Activated gamma-delta T cell treated with Interleukin-2 at 50 U/mL for 16 hours (primary cell): Measurements from ENCODE around the gene TBX3.

Source experiments
- DNase-seq: peaks from one replicate; pipeline ENCODE4 v3.0.0-alpha.2; 2020

TBX3 gene

DNA sequence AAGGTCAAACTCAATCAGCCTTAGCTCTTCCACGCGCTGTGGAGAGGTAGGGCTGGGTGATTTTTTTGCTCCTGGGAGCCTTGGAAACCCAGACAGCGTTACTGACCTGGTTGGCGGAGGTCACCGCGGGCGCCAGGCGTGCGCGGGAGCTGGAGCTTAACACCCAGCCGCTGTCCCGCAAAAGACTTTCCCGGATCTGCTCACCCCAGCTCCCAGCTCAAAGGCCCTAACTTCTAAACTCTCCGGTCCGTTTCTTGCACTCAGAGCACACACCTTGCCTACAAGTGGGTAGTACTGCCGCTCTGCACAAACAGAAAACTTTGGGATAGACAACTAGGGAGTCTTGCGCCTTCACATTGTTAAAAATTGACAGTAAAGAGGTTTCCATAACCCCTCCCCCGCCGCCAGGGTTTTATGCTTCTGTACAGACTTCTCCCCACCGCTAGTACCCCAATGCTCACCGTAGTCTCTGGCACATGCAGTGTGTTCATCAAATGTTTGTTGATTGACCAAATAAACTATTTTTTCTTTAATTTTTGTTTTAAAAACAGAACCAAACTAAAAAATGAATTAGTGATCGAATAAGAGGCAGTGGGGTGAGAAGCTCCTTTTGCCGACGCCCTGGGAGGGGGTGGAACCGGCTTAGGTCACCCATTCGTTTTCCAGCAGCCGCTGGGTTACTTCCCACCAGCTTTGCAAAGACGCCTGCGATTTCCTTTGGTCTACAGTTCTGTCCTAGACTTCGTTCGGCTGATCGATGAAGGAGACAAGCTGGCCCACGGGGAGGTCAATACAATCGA, 12.7 kb upstream of the TBX3 start:
- DNase-seq: no peak

DNA sequence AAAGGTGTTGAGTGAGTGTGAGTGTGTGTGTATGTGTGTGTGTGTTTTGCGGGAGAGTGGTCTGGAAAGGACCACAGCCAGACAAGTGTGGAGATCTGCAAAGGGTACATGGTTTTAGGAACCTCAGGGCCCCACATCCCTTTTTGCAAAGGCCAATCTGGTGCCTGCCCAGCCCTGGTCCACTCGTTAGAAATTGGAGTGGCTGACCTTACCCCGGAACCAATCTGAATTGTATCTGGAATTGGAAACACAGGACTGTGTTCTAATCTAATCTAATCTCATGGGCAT, 11.3 kb upstream of the TBX3 start:
- DNase-seq: no peak

DNA sequence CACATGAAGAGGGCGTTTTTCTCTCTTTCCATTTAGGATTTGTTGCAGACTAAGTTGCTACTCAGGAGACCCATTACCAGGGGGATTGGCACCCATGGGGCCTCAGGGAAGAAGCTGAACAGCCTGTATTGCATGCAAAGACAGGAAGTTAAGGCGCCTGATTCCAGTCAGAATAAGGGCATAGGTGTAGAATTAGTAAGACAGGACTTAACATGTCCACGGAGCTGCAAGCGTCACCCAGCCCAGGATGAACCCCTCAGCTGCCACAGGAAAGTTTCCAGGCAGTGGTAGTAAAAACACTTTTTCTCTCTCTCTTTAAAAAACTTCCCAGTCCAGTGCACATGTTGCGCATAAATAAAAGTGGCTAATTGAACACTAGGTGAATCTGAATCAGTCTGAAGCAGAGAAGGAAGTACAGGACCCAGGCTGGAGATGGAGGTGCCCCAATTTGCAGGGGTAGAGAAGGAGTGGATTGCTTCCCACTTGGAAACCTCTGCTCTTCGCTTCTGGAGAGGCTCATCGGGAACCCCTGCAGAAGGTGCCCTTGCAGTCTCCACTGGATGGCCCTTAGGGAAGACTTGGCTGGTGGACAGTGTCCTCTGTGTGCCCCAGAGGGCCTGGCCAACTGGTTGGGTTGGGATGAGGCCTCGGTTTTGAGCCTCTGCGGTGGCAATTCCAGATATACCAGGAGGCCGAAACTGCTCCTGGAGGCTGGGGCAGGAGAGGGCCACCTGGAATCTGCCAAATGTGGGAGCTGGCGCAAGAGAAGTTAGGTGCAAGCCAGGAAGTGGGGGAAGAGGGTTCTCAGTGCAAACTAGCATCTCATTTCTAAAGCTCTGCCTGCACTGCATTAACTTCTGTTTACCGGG, 10.7 kb upstream of the TBX3 start:
- no peak for DNase-seq

DNA sequence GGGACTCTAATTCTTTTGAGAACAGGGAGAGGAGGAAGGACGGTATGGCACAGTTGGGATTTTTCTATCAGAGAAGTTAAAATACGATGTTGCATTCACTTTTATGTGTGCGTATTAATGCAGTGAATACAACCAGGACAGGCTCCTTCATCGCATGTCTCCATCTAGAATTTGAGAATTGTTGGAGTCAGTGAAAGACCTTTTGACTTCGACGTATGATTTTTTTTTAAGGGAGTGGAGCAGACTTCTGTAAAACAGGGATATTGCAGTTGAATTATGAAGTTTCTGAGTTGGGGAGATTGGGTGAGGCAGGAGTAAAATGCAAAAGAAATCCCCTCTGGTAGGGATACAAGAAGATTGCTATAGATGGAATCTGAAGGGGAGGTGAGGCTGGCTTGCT, 9.6 kb upstream of the TBX3 start:
- no peak for DNase-seq

DNA sequence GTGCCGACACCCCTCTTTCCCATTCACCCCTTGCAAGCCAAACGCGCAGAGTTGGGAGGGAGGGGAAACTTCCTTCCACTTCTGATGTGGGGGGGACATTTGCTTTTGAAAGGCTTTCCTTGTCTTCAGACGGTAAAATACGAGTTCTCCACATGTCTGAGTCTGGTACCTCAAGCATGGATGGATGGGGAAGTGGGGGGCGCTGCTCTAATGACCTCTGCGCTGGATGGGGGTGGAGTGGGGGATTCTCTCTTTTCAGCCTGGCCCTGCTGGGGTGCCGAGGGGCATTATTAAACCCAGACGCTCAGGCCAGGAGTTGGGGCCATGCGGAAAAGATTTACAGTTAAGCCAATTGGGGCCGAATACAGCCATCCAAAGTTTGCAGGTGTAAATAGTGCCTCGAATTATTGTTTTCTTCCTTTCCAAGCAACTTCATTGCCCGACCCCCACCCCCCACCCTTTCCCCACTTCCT, 9.1 kb upstream of the TBX3 start:
- no peak for DNase-seq

DNA sequence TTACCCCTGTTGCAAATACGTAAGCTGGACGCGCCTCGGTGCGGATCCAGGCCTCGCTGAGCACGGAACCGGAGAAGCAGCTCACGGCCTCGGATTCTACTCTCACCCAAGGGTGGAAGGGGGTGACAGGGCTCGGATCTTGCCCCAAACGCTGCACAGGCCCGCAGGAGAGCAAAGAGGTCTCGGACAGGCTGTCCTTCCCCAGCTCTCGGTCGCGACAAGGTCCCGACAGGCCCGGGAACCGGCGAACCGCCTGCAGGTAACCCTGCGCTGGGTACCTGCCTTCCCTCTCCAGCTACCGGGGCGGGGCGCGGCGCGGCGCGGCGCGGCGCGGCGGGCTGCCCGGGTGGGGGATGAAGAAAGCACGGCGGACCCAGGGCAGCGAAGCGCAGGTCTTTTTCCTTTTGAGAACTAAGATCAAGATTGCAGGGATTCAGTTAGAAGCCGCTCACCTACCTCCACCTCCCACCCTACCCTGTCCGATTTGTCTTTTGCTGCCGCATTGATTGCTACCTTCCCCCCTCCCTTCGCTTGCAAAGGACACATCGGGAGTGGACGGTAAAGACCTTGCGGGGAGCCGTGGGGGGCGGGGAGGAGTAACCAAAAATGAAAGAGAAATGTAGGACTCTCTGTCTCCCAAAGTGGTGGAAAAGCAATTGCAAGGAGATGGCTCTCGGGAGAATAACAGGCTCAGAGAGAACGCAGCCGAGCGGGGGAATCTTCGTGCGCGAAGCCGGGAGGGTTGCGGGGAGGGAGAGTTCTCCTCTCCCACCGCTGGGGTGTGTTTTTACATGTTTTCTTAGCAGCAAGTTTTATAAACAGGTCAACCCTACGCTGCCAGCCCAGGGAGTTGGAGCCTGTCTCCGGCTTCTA, 8.4 kb upstream of the TBX3 start:
- no peak for DNase-seq

DNA sequence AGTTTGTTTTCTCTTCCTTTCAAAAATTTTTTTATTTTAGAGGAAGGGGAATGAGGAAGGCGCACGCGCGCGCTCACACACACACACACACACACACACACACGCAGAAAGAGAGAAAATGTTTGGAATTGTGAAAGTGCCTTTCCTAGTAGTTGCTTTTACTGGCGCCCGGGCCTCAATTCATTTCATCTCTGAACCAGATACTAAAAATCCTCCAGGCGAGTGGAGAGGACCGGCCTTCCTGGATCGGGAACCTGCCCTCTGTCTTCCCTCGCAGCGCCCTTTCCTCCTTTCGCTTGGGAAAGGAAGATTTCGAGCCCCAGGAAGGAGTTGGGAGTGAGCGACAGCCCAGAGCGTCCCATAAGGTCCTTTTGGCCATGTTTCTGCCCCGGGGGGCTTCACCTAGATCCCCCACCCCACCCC, 7.8 kb upstream of the TBX3 start:
- no peak for DNase-seq

DNA sequence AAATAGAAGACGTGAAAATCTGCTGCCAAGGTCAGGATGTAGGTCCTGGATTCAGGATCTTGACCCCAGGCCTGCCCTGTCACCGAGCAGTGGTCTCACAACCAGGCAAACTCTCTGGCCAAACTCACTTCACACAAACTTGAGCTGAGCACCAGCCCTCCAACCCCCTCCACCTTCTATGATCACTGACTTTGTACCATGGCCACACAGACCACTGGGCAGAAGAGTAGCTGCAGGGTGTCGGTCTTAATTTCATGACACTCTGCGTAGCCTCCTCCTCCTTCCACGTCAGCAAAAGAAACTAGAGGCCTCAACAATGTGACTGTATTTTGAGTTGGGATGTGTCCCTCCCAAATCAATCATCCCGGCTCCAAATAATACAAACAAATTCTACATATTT, 7.2 kb upstream of the TBX3 start:
- no peak for DNase-seq

DNA sequence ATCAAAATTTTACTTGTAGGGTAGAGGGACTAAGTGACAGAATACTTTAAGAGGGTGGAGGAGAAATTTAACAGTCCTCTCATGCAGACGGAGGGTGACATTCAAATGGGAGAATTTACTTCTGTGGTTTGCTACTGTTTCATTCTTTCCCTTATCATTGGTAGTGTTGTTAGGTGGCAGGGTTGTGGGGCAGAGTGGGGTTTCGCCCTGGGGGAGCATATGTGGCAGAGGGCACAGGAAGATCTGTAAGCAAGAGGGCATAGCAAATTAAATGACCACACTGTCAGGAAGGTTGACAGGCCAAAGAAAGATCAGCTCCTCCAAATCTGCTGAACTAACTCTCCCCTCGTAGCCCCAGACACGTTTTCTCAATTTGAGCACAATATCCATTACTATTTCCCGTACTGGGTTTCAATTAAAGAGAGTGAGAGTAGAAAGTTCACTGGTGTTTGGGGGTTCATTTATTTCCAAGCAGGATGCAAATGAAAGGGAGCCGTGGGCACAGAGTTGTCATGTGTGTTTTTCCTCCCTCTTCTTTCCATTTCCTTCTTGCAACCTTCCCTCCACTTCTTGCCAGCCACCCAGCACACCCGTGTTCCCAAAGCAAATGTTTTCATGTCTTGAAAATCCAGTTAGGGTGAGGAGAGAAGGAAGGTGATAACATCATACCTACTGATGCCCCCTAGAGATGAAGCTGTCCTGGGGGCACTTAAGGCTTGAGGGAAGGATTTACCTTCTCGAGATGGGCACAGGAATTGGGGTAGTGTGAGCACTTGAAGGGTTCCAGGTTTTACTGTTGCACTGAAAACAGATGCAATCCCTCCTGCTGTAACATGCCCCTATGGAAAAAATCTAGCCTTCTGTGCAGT, 6.5 kb upstream of the TBX3 start:
- no peak for DNase-seq

DNA sequence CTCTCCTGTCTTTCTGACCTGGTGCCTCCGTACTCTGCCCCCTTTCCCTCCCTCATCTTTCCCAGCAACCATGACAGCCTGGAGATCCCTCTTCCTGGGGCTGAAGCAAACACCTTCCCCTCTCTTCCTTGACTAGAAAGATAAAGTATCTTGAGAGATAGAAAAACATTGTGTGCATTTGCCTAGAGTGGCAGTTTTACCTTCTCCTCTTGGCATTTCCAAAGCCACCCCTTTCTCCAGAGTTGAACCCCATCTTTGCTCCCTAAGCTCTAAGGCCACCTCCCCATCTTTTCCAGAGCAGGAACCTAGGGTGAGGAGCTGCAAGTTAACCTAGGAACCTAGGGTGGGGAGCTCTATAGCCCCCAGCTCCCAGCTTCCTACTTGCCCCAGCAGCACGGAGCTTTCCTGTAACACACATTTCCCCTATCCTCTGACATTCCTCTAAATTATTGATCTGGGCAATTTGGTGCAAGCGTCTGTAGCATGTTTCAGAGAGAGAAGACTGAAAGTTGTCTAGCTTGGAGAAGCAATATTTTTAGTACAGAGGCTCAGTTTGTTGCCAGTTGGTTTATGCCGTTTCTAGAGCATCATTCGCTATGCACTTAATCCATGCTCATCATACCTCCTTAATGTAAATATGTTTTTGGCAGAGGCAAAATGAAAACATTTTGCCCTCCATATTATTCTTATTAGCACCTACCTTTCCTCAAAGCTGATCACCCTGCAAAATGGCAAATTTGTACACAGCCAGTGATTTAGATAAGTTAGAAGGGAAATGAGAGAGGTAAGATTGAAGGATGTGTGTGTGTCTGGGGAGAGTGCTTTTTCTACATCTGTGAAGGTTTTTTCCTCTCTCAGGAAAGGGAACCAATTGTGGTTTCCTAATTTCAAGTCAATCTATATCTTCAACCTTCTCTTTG, 5.4 kb upstream of the TBX3 start:
- DNase-seq: no peak

DNA sequence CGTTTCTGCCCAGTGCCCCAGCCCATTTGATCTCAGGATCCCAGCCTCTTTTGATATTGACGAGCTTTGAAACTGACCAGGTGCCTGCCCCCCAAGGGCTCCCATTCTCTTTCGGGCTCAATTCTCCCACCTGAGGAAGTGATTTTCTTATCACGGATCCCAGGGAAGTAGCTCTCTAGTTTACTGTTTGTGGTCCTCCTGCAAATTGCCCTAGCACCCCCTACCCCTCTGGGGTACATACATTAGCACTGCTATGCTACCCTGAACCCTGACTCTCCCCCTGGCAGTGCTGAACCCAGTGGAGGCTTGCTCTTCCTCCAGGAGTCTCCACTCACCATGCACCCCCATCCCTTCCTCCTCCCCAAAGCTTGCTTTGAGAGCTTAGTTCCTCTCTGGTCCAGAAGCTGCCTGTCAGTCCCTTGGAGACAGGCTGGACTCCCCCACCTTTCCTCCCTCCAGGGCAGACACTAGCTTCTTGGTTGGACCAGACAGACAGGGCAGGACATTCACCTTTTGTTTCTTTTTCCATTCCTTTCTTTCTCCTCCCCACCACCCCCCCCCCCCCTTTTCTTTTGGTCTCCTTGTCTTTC, 4.4 kb upstream of the TBX3 start:
- no peak for DNase-seq

DNA sequence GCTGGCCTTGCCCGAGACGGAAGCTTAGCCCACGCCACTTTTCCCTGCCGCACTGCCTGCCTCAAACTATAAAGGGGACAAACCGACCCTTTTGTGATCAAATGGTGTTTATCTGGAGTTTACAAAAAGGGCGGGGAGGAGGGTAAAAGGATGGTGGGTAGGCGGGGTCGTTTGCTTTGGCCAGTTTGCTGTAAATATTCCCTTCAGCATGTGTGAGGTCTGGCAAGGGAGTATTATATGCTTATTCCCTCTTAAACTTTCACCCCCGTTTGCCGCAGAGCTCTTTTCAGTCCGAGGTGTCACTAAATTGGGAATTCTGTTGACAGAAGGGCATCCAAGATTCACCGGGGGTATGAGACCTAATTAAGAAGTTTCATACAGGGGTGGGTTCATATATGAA, 3.8 kb upstream of the TBX3 start:
- DNase-seq: no peak

DNA sequence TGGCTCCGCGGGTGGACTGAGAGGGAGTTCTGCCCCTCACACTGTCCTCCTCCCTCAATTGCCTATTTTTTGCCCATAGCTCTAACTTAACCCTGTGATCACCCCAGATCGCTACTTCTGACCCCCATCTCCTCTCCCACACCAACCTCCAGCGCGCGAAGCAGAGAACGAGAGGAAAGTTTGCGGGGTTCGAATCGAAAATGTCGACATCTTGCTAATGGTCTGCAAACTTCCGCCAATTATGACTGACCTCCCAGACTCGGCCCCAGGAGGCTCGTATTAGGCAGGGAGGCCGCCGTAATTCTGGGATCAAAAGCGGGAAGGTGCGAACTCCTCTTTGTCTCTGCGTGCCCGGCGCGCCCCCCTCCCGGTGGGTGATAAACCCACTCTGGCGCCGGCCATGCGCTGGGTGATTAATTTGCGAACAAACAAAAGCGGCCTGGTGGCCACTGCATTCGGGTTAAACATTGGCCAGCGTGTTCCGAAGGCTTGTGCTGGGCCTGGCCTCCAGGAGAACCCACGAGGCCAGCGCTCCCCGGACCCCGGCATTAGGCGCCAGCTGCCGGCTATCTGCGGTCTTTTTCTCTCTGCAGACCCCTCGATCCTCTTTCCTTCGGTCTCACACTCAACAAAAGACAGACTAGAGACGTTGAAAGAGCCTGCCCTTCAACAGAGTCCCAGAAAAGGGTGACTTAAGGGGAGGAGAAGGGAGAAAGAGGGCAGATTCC, 3.0 kb upstream of the TBX3 start:
- no peak for DNase-seq

DNA sequence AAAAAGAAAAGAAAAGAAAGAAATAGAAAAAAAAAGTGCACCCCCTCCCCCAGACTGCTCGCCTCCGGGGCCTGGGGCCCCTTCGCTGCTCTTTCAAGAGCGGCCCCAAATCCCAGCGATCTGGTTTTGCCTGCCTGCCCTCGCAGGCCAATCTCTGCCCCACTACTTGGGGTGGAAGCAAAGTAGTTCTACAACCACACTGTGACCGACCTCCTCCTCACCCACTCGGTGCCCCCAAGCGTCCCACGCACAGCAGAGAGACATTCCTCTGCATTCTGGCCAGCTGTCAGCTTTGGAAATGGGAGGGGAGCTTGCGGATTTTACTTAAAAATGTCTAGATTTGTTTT, 2.4 kb upstream of the TBX3 start:
- DNase-seq: no peak

DNA sequence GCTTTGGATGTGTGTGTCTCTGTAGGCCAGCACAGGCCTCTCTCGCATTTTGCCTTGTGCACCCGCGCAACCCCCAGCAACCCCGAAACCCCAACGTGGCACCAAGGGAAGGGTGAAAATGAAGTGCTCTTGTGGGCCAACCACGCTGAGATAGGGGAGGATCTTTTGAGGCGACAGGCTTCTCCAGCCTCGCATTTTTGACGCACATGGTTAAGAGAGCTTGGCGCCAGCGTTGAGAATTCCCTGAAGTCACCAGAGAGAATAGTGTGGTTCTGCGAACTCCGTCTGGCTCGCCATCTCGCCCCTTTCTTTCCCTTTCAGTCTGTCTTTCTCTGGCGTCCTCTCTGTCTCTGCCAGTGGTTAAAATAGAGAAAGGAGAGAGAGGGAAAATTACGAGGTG, 1.9 kb upstream of the TBX3 start:
- no peak for DNase-seq

DNA sequence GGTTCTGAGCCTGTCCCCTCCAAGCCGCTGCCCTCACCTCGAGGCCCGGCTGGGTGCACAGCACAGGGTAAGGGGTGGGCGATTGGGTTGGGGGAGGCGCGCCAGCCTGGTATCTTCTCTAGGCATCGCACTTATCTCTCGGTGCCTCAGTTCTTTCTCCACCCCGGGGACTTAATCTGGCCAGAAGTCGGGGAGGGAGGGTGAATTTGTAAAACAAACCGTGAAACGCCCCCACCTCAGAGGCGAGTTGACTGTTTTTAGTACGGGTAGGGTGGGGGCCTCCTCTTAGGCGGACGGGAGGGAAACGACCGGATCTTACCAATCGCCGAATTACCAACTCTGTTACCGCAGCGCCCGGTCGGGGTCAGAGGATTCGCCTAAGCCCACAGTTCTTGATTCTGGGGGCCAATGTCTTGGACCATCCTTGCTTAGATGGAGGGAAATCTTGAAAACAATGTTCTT, 1.4 kb upstream of the TBX3 start:
- no peak for DNase-seq

DNA sequence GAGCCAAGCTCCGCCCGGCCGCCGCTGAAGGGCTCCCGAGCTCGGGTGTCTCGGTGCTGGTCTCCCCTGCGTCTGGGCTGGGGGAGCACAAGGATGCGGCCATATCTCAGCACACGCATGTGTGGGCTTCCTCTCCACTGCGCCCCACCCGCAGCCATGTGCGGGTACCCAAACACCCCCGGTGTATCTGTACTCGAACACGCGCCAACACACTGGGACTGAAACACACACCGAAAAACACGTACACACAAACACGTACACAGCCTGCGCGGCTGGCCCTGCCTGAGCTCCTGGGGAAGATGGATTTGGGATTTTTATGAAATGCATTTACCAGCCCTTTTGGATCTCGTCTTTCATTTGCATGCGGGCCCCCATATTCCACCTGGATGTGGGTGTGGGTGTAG, 897 bp upstream of the TBX3 start:
- DNase-seq: no peak

DNA sequence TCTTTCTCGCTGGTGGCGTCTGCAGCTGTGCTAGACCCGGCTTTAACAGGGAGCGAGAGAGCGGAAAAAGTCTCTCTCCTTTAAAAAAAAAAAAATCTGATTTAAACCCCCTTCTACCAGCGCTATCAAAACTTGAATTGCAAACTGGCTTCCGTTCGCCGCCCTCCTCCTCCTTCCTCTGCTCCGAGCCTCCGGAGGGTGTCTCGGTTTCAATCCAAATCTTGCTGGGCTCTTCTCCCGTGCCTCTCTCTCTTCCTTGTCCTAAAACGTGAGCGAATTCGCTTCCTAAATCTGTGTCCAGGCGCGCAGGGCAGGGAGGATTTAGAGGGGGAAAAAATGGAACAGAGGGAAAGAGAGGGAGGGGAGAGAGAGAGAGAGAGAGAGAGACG, 272 bp downstream of the TBX3 start:
- no peak for DNase-seq

DNA sequence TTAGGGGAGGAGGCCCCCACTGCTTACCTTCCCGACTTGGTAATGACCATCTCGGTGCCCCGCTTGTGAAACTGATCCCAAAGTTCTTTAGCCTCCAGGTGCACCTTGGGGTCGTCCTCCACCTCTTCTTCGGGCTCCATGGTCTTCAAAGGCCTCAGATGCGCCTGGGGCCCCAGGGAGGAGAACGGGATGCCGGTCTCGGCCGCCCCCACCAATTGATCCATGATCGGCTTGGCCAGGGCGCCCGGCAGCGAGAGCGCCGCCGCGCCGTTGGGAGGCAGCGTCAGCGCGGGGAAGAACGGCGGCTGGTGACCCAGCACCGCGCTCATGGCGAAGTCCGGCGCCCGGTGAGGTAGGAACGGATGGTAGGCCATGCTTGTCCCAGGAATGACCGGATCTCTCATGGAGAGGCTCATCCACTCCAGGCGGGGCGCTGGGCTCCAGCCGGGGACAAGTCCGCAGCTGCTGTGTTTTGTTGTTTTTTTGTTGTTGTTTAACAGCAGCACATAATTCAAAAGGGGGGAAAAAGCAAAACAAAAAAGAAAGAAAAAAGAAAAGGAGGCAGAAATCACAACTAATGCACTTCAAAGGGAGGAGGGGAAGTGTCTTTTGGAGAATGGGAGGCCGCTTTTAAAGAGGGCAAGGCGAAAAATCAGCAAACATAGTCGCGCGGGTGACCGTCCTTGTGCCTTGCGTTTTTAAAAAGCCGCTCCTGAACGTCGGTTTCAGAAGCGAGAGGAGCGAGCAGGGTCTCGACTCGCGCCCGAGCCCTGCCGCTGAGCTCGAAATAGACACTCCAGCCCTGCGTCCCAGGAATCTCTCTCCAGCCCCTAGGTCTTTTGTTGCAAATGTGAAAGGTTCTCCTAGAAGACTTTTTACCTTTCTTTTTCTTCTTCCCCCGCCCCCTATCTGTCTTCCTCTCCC, 928 bp downstream of the TBX3 start:
- no peak for DNase-seq
